HepG2 (cell line): ENCODE data around the gene ZCCHC7.

Experiments used
- RAD21 ChIP-seq: fragments of 450-650 bp; formaldehyde crosslinking; IDR thresholded peaks from 2 replicates; pipeline ENCODE4 v1.5.0; 2020; ENCODE audit warnings: mild to moderate bottlenecking
- TBP ChIP-seq: sonication (generic); formaldehyde crosslinking; IDR thresholded peaks from 2 replicates; pipeline ENCODE4 v1.5.0; 2020; ENCODE audit warnings: missing genetic modification reagents
- ZBTB1 ChIP-seq: sonication (generic); formaldehyde crosslinking; IDR thresholded peaks from 2 replicates; pipeline ENCODE4 v1.4.0; 2020; ENCODE audit warnings: missing genetic modification reagents, borderline replicate concordance
- ZFY ChIP-seq: sonication (generic); formaldehyde crosslinking; IDR thresholded peaks from 2 replicates; pipeline ENCODE4 v1.4.0; 2020; ENCODE audit warnings: missing genetic modification reagents
- ZSCAN29 ChIP-seq: sonication (generic); formaldehyde crosslinking; conservative IDR thresholded peaks from 2 replicates; pipeline ENCODE4 v1.4.0; 2020; ENCODE audit warnings: mild to moderate bottlenecking, missing genetic modification reagents
- TF ChIP-seq, protein P1 (sequence below): sonication (generic); formaldehyde crosslinking; IDR thresholded peaks from 2 replicates; pipeline ENCODE4 v1.5.0; 2020; ENCODE audit warnings: mild to moderate bottlenecking, missing genetic modification reagents, moderate library complexity

DNA sequence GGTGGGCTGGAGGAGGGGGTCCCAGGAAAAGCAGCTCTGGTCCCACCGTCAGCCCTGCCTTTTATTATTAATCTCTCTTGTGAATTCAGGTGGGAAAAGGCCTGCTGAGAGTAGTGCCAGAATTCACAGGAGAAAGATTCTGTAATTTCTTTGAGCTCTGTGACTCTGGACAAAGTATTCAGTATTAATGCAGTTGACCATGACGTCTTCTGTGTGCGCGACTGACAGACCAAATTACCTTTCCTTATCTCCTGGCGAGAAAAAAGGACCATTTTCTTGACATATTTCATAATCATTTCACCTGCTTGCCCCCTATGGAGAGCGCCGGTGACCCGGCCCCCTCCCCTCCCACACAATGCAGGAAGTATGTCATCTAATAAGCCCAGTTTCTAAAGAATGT lies 275.3 kb downstream of the ZCCHC7 start:
- TF ChIP-seq, protein P1, sequence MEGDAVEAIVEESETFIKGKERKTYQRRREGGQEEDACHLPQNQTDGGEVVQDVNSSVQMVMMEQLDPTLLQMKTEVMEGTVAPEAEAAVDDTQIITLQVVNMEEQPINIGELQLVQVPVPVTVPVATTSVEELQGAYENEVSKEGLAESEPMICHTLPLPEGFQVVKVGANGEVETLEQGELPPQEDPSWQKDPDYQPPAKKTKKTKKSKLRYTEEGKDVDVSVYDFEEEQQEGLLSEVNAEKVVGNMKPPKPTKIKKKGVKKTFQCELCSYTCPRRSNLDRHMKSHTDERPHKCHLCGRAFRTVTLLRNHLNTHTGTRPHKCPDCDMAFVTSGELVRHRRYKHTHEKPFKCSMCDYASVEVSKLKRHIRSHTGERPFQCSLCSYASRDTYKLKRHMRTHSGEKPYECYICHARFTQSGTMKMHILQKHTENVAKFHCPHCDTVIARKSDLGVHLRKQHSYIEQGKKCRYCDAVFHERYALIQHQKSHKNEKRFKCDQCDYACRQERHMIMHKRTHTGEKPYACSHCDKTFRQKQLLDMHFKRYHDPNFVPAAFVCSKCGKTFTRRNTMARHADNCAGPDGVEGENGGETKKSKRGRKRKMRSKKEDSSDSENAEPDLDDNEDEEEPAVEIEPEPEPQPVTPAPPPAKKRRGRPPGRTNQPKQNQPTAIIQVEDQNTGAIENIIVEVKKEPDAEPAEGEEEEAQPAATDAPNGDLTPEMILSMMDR (CRISPR knock-in tag) = no peak
- TF ChIP-seq ZSCAN29 (CRISPR knock-in tag) (no peak), ZBTB1 (CRISPR knock-in tag) (no peak), RAD21 (CRISPR knock-in tag) (no peak), ZFY (CRISPR knock-in tag) (no peak), TBP (no peak)
